MCF 10A (cell line): ENCODE results near the gene MAPKAPK2. TPM values are rescaled to one million over a fixed set of nuclear protein-coding genes. Genes with fewer than 3 reads are reported as not detected.

ENCODE experiments used
- BruUV-seq: library from RNA; stranded (reverse); fragments of 400-500 nt; replicated peaks from 2 replicates; lab custom pipeline; 2021; lab: Mats Ljungman, UMichigan
- CTCF ChIA-PET: fragments of 300-600 bp; sonication (Branson Sonifier 250); formaldehyde crosslinking; extraction: SDS; loops from one replicate; lab custom pipeline; 2021; ENCODE audit warnings: antibody characterized with exemption, inconsistent platforms; lab: Yijun Ruan, JAX
- POLR2A ChIA-PET: fragments of 300-600, 350-650 bp; sonication (Branson Sonifier 250); formaldehyde crosslinking; extraction: SDS; loops from one replicate; lab custom pipeline; 2020; ENCODE audit warnings: antibody characterized with exemption, inconsistent platforms; lab: Yijun Ruan, JAX
- DNase-seq: peaks from one replicate; pipeline ENCODE4 v3.0.0-alpha.2; 2018; ENCODE audit not compliant: unreplicated experiment
- H3K27ac Mint-ChIP-seq: one replicate; pipeline ENCODE4 v1.8.0; 2022; ENCODE audit warnings: mild to moderate bottlenecking, low read depth, mixed read lengths; ENCODE audit not compliant: unreplicated experiment
- H3K27me3 Mint-ChIP-seq: one replicate; pipeline ENCODE4 v1.8.0; 2022; ENCODE audit warnings: mixed read lengths; ENCODE audit not compliant: insufficient read depth, unreplicated experiment
- H3K36me3 Mint-ChIP-seq: one replicate; pipeline ENCODE4 v1.8.0; 2022; ENCODE audit warnings: mild to moderate bottlenecking, moderate library complexity, mixed read lengths; ENCODE audit not compliant: insufficient read depth, unreplicated experiment
- H3K4me1 Mint-ChIP-seq: one replicate; pipeline ENCODE4 v1.8.0; 2022; ENCODE audit warnings: mixed read lengths; ENCODE audit not compliant: insufficient read depth, unreplicated experiment
- H3K4me3 Mint-ChIP-seq: one replicate; pipeline ENCODE4 v1.8.0; 2022; ENCODE audit warnings: mild to moderate bottlenecking, moderate library complexity, mixed read lengths; ENCODE audit not compliant: unreplicated experiment
- H3K9me3 Mint-ChIP-seq: one replicate; pipeline ENCODE4 v1.8.0; 2022; ENCODE audit warnings: mixed read lengths; ENCODE audit not compliant: unreplicated experiment
- intact Hi-C: fragments of 100-400 bp; cut with micrococcal nuclease; formaldehyde crosslinking; loops from 2 replicates; pipeline ENCODE4 v1.14.1; 2022
- total RNA-seq: library from RNA; stranded (reverse); gene quantifications from 2 replicates; pipeline ENCODE4 v1.2.3, GENCODE V29; 2022
- TF ChIP-seq, protein P1 (sequence below): fragments of 200-600 bp; IDR thresholded peaks from one replicate; pipeline ENCODE4 v1.8.0; 2022; ENCODE audit warnings: antibody characterized with exemption, mild to moderate bottlenecking; ENCODE audit not compliant: unreplicated experiment

The MAPKAPK2 gene
- total RNA-seq, 1 experiment from 2014 or later, result 142 TPM

DNA sequence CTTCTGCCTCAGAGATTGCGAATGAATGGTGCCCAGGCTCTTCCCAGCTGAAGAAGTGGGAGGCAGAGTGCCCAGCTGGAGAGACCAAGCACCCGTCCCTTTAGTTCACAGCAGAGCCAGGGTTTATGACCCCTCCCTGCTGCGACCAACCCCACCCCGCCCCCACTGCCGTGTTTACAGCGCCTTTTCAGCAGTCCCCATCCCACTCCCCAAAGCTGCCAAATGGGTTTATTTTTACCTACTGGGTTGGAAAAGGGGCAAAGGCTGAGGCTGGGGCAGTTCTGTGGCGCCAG, 25.8 kb upstream of the MAPKAPK2 start:
- Mint-ChIP-seq H3K27ac (no peak overlapping the region), H3K9me3 (no peaks in the 10 kb centered on the region), H3K4me1 (peaks cover 6% of the 10 kb centered on the region), H3K36me3 (no peaks in the 10 kb centered on the region), H3K27me3 (peaks cover 13% of the 10 kb centered on the region), H3K4me3 (no peak overlapping the region)
- ChIA-PET POLR2A (interaction anchor here (1.2 to 13.3 kb wide), 4 partner anchors 10 to 47 kb away, joined by 4 to 193 read pairs (median 7); partner anchors contain the start of genes DYRK3 and EIF2D), CTCF (interaction anchor here (0.6 to 36.8 kb wide), 8 partner anchors 2 to 419 kb away, joined by 3 to 1191 read pairs (median 6); partner anchors contain the start of genes DYRK3 and EIF2D)
- TF ChIP-seq, protein P1, sequence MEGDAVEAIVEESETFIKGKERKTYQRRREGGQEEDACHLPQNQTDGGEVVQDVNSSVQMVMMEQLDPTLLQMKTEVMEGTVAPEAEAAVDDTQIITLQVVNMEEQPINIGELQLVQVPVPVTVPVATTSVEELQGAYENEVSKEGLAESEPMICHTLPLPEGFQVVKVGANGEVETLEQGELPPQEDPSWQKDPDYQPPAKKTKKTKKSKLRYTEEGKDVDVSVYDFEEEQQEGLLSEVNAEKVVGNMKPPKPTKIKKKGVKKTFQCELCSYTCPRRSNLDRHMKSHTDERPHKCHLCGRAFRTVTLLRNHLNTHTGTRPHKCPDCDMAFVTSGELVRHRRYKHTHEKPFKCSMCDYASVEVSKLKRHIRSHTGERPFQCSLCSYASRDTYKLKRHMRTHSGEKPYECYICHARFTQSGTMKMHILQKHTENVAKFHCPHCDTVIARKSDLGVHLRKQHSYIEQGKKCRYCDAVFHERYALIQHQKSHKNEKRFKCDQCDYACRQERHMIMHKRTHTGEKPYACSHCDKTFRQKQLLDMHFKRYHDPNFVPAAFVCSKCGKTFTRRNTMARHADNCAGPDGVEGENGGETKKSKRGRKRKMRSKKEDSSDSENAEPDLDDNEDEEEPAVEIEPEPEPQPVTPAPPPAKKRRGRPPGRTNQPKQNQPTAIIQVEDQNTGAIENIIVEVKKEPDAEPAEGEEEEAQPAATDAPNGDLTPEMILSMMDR, result no peak
- intact Hi-C loops, result no loop called here
- no peak for DNase-seq
- BruUV-seq, result no TSS peak

DNA sequence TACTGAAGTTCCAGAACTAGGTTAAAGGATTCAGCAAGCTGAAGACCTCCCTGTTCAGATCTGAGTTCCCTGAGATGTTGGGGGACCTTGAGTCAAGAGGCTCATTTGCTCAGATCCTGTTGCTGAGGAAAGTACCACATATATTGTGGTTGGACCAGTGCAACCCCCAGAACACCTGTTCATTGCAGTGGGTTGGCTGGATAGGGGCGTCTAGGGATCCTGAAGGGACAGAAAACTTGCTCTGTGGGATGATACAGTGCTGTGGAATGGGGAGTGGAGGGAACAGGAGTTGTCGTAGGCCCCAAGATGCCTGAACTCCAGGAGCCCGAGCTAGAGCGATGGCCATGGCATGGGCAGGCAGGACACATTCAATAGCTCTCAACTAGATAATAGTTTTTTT, 24.6 kb upstream of the MAPKAPK2 start:
- Mint-ChIP-seq H3K27ac (no peak overlapping the region), H3K36me3 (no peaks in the 10 kb centered on the region), H3K9me3 (no peaks in the 10 kb centered on the region), H3K4me1 (peaks cover 6% of the 10 kb centered on the region), H3K4me3 (no peak overlapping the region), H3K27me3 (peaks cover 23% of the 10 kb centered on the region)
- DNase-seq, result no peak
- intact Hi-C loops, result no loop called here
- TF ChIP-seq, protein P1, result no peak
- ChIA-PET CTCF (interaction anchor here (0.5 to 36.8 kb wide), 13 partner anchors 0 to 408 kb away, joined by 3 to 1191 read pairs (median 4); partner anchors contain the start of genes DYRK3, EIF2D and IL20), POLR2A (interaction anchor here (1.2 to 13.3 kb wide), 4 partner anchors 9 to 48 kb away, joined by 4 to 193 read pairs (median 7); partner anchors contain the start of genes DYRK3 and EIF2D)
- BruUV-seq, result no TSS peak

DNA sequence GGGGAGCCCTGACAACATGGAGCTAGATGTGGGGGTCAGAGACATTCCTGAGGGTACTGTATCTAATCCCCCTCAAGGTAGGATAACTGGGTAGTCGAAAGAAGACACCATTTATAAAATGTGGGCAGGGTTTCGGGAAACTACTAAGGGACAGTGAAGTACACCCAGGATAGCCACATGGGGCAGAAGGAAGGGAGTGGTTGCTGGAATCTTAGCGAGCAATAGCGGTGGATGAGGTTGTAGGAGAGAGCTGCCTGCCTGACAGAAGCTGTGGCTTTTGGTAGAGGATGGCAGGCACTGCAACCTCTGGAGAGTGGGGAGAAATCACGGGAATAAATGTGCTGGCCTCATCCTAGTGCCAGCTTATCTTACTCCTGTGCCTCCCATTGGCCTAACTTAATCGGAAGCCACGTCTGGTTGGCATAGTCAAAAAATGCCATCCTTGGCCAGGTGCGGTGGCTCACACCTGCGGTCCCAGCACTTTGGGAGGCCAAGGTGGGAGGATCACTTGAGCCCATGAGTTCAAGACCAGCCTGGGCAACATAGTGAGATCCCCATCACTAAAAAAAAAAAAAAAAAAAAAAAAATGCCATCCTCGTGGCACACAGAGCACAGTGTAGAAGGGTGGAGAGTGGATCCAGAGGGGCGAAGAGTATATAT, 23.4 kb upstream of the MAPKAPK2 start:
- H3K27me3 Mint-ChIP-seq, result peaks cover 26% of the 10 kb centered on the region

More for the DNA sequence above, 23.4 kb upstream of the MAPKAPK2 start:
- H3K4me1 Mint-ChIP-seq, result peaks cover 6% of the 10 kb centered on the region
- BruUV-seq, result no TSS peak
- H3K27ac Mint-ChIP-seq, result no peak overlapping the region
- intact Hi-C loops, result no loop called here
- no peak overlapping the region for H3K4me3 Mint-ChIP-seq
- H3K9me3 Mint-ChIP-seq, result no peaks in the 10 kb centered on the region
- POLR2A ChIA-PET, result interaction anchor here (0.6 to 13.3 kb wide), 8 partner anchors 13 to 544 kb away, joined by 3 to 193 read pairs (median 3); partner anchors contain the start of gene DYRK3
- no peak for DNase-seq
- no peaks in the 10 kb centered on the region for H3K36me3 Mint-ChIP-seq
- CTCF ChIA-PET, result interaction anchor here (0.6 to 34.4 kb wide), 7 partner anchors 19 to 423 kb away, joined by 3 to 1191 read pairs (median 5); partner anchors contain the start of genes DYRK3 and EIF2D
- TF ChIP-seq, protein P1, result no peak
